HG03457 (cell line): ENCODE measurements around the gene PPP1CC.
"Not testable (repeated sequence)": the region's sequence is repeated elsewhere in the genome, so short reads cannot be mapped to it uniquely, and the experiment has no call there.

Source experiments
- ATAC-seq: cut with Tn5 transposase; IDR thresholded peaks from one replicate; pipeline ENCODE4 v1.9.1; 2021; ENCODE audit warnings: moderate number of reproducible peaks; ENCODE audit not compliant: unreplicated experiment

The PPP1CC gene

DNA sequence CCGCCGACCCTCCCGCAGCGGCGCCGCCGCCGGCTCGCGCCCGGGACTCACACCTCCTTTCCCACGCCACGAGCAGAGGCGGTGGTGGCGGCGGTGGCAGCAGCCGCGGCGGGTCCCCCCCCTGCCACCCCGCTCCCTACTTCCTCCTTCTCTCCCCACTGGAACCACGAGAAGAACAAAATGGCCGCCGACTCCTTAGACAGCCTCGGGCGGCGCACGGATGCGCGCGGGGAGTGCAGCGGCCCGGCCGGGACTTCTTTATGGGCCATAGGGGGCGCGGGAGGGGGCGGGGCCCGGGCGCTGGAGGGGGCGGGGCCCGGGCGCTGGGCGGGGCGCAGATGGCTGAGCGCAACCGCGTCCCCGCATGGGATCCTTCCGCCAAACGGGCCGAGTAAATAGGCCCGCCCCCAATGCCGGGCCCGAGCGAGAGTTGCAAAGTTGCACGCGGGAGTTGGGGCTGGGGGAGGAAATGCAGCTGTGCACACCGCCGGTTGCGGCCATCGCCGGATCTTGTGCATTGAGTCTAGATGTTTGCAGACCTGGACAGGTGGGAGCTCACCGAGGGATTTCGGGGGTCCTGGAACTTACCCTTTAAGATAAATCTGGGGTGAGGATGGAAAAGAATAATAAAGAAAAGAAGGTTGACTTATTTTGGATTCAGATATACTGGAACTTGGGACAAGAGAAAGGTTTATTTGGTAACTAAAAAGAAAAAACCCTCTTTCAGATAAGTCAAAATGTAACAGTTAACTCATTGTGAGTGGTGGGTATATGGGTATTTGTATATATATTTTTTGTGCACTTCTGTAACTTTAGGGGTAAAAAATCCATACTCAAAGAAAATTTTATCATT, at the start of gene PPP1CC:
Gene PPP1CC (minus strand): TSS at position 174 of the 853 bp plus-strand sequence. CDS start 184 bp downstream, outside the sequence.
- peak; percentile 60 for ATAC-seq

DNA sequence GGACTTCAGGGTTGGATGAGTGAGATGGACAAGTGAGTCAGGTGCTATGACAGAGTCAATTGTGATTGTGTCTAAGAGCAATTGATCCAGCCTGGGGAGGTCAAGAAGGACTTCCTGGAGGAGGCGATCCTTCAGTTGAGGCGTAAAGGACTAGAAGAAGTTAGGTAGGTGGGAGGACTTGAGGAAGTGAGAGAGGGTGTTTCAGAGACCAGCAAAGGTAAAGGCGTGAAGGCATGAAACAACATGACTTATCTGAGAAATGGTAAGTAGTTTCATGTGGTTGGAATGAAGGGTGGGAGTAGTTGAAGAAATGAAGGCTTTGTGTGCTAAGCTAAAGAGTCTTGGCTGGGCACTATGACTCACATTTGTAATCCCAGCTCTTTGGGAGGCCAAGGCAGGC, 48.9 kb upstream of the PPP1CC start:
- ATAC-seq, result no peak

DNA sequence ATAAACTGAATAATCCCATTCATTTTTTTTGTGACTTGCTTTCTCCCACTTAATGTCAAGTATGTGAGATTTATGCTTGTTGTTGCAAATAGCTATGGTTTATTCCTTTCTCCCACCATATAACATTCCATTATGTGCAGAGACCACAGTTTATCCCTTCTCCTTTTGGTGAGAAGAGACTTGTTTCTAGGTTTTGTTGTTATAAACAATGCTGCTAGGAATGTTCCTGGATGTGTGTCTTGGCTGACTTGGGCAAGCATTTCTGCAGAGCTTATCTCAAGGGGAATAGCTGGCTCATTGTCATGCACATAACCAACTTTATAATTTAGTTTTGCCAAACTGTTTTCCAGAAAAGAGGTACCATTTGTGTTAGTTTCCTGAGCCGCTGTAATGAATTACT, 47.6 kb upstream of the PPP1CC start:
- ATAC-seq, result no peak

DNA sequence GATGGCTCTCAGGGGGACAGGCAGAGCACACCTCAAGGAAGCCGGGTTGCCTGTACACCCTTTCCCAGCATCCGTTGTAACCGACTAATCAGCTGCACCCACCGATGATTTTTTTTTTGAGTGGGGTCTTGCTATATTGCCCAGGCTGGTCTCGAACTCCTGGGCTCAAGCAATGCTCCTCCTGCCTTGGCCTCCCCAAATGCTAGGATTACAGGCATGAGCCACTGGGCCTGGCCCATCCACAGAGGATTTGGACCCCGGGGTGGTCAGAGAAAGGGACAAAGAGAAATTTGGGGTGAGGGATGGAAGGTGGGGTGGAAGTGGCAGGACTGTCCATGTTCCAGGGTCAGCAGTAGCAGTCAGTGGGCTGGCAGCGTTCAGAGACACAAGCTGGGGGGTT, 43.3 kb upstream of the PPP1CC start:
- no peak for ATAC-seq

DNA sequence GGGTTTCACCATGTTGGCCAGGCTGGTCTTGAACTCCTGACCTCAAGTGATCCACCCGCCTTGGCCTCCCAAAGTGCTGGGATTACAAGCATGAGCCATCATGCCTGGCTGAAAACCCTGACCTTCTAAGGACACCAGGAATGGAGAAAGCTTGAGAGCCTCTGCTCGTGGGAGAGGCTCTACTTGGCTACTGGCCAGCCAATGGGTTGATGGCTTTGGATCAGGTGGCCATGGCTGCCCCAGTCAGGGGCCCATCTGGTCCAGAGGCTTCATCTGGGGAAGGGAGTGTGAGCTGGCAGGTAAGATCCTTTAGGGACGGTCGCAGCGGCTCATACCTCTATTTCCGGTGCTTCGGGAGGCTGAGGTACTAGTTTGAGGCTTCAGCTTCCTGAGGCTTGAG, 42.5 kb upstream of the PPP1CC start:
- ATAC-seq, result no peak

DNA sequence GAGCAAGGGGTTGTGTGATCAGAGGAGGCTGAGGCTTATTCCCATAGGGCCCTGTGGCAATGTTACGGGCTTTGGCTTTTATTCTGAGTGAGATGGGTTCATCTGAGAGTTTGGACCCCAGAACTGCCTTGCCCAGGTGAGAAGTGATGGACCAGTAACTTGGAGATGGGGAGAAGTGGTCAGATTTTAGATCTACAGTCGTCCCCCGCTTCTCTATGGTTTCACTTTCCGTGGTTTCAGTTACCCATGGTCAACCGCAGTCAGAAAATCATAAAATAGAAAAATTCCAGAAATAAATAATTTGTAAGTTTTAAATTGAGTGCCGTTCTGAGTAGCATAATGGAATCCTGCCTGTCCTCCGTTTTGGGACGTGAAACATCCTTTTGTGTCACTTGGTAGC, 40.2 kb upstream of the PPP1CC start:
- no peak for ATAC-seq

DNA sequence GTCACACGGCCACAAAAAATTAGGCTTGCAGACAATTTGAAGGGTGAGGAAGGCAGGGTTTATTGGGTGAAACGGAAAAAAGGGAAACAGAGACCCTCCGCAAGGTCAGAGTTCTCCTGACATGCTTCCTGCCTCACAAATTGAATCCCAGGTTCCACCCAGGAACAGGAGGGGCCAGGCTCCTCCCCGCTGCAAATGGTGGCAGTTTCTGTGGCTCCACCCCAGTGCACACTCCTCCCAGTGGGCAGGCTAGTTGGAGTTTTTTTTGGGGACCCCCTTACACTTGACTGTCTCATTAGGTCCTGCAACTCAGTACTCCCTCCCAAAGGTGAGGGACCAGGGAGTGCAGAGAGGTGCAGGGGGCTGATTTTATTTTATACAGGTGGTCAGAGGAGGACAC, 39.4 kb upstream of the PPP1CC start:
- ATAC-seq, result no peak

DNA sequence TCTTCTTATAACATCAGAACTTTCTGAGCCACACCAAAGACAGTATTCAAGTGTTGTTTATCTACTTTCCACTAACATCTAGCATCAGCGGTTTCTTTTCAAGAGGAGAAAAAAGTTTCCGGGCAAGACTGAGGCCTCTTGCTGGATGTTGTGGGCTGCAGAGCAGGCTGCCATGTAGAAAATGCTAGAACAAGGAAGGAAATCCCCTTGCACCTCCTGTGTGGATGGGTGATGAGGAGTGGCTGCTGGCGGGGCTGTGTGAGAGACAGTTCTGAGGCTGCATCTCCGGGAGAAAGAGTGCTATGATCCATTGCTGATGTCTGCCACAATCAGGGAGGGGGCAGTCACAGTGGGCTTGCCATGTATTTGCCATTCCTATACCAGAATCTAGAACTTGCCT, 37.8 kb upstream of the PPP1CC start:
- no peak for ATAC-seq

DNA sequence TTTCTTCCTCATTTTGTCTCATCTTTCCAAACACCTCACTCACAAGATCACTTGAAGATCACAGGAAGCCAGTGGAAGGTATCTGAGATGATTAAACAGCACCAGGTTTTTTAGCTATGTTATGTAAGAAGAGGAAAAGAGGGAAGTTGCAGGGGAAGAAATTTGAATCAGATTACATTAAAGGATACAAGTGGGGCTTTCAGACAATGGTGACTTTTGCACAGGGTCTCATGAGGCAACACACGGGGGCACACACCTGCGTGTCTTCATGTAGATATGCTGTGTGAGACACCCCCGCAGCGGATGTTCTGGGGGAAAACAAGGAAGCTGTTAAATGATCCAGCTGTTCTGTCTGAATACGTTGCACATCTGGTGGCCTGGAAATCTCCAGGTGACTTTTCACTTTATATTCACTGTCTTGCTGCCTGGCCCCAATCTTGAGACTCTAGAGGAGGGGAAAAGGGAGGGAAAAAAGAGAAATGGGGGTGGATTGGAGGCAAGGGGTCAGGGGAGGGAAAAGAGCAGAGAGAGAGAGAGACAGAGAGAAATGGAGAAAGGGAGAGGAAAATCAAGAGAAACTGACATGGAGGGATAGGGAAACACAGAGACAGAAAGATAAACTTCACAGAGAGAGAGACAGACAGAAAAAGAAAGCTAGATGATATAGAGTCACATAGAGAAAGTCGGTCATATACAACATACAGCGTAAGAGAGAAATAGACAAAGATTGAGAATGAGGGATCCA, 36.3 kb upstream of the PPP1CC start:
- no peak for ATAC-seq

DNA sequence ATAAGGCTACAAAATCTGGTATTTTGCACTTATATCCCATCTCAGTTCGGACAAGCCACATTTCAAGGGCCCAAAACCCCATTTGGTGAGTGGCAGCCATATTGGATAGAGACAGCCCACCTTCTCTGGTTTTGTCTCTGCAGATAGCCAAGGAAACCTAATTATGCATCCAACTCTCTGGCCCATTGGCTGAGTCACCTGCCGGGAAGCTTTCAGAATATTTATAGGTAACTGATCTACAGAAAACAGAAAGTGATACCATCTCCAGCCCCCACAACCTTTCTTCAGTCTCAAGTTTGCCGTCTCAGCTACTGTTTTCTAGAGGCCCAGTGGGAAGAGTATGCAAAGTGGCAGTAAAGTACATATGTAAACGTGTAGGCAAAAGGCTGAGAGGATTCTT, 33.7 kb upstream of the PPP1CC start:
- peak; percentile 87 for ATAC-seq

DNA sequence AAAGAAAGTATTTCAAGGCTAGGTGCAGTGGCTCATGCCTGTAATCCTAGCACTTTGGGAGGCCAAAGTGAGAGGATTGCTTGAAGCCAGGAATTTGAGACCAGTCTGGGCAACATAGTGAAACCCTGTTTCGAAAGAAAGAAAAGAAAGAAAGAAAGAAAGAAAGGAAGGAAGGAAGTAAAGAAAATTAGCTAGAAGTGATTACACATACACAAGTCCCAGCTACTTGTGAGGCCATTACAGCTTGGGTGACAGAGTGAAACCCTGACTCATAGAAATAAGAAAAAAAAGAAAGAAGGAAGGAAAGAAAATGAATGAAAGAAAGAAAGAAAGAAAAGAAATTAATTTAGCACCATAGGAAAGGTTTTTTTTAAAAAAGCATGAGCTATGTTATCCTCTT, 33.3 kb upstream of the PPP1CC start:
- no peak for ATAC-seq

DNA sequence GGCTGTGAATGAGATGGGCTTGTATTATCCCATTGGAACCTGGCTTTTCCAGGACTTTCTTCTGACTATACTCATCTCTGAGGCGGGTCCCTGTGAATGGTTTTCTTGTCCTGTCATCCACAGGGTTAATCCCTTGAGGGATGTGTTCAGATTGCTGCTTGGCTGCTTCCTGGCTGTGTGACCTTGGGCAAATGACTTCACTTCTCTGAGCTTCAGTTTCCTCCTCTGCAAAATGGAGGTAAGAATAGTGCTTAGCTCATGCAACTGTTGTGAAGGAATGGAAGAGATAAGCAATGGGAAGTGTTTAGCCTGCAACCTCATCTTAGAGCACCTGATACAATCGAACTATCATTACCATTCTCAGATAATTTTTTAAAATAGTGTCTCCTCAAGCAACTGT, 32.1 kb upstream of the PPP1CC start:
- ATAC-seq, result no peak

DNA sequence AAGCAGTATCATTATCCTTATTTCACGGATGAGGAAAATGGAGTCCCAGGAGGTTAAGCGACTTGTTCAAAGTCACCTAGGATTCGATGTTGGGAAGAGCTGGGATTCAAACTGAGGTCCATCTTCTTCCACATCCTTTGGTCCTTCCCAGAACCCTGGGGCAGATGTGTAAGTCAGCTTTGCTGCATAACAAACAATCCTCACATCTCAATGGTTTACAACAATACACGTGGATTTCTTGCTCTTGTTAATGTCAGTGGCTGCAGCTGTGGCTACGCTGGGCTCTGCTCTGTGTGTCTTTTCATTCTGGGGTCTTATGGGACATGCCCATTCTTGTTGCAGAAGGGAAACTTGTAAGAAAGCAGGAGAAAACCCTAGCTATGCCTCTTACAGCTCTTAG, 26.3 kb upstream of the PPP1CC start:
- ATAC-seq, result no peak

DNA sequence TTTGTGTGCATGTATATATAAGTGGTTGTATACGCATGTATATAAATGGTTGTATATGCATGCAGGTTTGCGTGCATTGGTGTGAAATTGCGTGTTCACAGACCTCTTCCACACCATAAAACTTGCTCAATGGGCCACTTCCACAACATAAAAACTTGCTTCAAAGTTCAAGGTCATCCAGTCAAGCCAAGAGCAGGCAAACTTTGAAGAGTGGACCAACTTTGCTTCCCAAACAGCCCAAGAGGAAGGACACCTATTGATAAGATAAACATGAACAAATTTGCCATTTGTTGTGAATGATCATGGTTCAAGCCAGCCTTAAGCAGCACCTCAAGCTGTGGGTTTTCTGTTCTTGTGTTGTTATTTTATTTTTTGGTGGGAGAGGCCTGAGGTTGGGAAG, 25.2 kb upstream of the PPP1CC start:
- no peak for ATAC-seq

DNA sequence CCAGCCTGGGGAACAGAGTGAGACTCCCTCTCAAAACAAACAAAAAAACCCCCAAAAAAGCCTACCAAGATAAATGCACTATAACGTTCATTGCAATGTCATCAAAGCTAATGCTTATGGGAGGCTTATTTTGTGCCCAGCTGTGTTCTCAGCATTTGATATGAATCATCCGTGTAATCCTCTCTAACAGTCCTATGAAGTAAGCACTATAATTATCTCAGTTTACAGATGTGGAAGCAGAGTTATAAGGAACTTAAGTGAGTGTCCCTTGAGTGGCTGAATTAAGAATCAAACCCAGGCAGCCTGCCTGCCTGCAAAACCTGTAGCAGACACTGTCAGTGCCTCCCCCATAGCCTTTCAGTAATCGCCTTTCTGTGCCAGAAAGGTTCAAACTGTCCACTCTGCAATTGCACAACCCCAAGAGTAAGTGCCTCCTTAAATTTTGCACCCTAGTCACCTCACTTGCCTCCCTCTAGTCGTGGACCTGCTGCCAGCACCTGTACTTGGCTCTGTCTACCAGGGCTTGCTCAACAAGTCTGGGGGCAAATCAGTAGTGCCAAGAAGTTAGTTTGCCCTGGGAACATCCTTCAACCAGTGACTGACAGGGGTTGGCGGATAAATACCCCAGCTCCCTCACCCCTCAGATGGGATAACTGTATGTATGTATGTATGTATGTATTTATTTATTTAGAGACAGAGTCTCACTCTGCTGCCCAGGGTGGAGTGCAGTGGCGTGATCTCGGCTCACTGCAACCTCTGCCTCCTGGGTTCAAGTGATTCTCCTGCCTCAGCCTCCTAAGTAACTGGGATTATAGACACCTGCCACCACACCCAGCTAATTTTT, 23.8 kb upstream of the PPP1CC start:
- no peak for ATAC-seq

DNA sequence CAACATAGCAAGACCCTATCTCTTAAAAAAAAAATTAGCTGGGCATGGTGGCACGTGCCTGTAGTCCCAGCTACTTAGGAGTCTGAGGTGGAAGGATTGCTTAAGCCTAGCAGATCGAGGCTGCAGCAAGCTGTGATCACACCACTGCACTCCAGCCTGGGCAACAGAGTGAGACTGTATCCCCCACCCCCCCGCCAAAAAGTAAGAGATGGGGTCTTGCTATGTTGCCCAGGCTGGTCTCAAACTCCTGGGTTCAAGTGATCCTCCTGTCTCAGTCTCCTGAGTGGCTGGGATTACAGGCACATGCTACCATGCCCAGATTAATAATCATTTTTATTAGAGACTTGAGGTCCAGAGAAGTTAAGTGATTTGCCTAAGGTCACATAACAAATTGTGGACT, 22.9 kb upstream of the PPP1CC start:
- not testable (repeated sequence) for ATAC-seq

DNA sequence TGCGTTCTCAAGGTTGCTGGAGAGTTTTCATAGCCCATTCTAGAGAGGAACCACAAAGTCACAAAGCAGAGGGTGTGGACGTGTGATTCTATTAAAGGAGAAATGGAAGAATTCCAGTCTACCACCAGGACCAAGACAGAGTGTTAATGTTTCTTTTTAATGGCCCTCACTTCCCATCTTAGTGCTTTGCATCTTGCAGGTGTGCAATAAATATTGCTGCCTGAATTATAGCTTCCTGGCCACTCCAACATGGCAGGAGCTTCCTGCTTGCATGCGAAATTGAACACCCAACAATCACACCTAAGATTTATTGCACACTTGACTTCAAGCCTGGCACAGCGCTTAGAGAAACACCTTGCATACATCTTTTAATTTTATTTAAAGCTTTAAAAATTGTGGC, 22.4 kb upstream of the PPP1CC start:
- no peak for ATAC-seq

DNA sequence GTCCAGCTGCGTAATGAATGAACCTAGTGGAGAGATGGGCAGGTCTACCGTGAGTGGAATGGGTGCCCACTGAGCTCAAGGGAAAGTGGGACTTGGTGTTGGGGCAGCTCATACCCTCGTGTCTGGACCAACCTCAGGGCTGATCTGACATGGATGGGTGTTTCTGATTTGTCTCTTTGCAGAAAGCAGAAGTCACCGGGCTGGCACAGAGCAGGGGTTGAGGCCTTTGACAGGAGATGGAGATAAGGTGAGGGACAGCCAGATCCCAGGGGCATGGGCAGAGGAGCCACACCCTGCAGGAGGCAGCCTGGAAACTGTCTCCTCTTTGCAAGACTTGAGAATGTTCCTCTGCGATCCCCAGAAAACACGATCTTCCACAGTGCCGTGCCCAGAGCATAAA, 20.9 kb upstream of the PPP1CC start:
- ATAC-seq, result no peak

DNA sequence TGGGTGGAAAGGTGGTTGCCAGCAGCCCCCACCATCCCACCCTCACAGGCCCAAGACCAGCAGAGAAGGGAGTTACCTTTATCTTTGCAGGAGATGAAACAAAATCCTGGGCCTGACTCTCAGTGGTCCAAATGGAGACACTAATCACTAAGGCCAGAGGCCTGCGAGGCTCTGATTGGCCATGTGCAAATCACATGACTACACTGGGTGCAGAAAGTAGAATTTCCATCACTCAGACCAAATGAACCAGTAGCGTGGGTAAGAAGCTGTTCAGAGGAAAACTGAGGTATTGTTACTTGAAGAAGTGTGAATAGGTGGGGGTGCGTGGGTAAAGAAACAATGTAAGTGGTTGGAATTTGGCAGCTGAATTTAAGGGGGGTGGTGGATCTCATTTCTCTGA, 20.2 kb upstream of the PPP1CC start:
- no peak for ATAC-seq

DNA sequence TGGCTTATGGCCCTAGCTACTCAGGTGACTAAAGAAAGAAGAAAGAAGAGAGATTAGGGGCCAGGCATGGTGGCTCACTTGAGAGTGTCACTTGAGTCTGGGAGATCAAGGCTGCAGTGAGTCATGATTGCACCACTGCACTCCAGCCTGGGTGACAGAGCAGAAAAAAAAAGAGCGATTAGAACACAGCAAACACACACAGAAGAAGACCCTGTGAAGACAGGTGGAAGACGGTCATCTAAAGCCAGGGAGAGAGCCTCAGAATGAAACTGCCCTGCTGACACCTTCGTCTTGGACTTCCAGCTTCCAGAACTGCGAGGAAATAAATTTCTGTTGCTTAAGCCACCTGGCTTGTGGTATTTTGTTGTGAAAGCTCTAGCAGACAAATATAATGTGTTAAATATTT, 17.5 kb upstream of the PPP1CC start:
- no peak for ATAC-seq

DNA sequence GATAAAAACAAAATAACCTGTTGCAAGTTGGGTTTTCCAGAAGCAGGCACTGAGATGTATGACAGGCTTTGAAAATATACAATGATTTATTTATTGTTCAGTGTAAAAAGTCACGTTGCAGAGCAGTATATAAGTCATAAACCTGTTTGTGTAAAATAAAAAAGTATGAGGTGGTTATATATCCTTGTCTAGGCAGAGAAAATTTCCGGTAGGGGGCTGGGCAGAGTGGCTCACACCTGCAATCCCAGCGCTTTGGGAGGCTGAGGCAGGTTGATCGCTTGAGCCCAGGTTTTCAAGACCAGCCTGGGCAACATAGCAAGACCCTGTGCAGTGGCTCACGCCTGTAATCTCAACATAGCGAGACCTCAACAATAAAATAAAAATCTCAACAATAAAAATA, 16.2 kb upstream of the PPP1CC start:
- ATAC-seq, result no peak
